DND-41 (cell line): ENCODE results near the gene RNASE8.

ENCODE experiments used
- ATAC-seq: fragments of 200-7000 bp; cut with Tn5 transposase; 3 replicates; pipeline ENCODE4 v1.9.1; 2021; ENCODE audit warnings: low read depth; ENCODE audit not compliant: insufficient read depth
- DNase-seq: peaks from one replicate; pipeline ENCODE4 v3.0.0-alpha.2; 2020
- H2AFZ ChIP-seq: 2 replicates; pipeline ENCODE4 v1.6.0; 2012; ENCODE audit warnings: low read depth, low read length
- H3K27ac ChIP-seq: 2 replicates; pipeline ENCODE4 v1.5.1; 2012; ENCODE audit warnings: low read length, inconsistent platforms
- H3K27me3 ChIP-seq: fragments of 200-600 bp; sonication (generic); 2 replicates; pipeline ENCODE4 v1.6.0; 2012; ENCODE audit warnings: low read length, mild to moderate bottlenecking, inconsistent platforms; ENCODE audit not compliant: insufficient read depth, poor library complexity
- H3K36me3 ChIP-seq: 2 replicates; pipeline ENCODE4 v1.5.1; 2012; ENCODE audit warnings: low read length, inconsistent platforms; ENCODE audit not compliant: insufficient read depth
- H3K4me1 ChIP-seq: 2 replicates; pipeline ENCODE4 v1.5.1; 2012; ENCODE audit warnings: mild to moderate bottlenecking, low read length; ENCODE audit not compliant: insufficient read depth
- H3K4me2 ChIP-seq: 2 replicates; pipeline ENCODE4 v1.6.0; 2012; ENCODE audit warnings: mild to moderate bottlenecking, moderate library complexity, low read length, inconsistent platforms; ENCODE audit not compliant: insufficient read depth
- H3K4me3 ChIP-seq, 2 experiments: fragments of 200-600 bp in 1 of 2; shearing (Covaris generic) in 1 of 2; 2 replicates each; pipeline ENCODE4 v1.5.1; 2012 to 2016; ENCODE audit warnings: inconsistent platforms in 2 of 2, low read length in 2 of 2, mild to moderate bottlenecking in 2 of 2, low read depth in 1 of 2, moderate library complexity in 1 of 2
- H3K79me2 ChIP-seq: 2 replicates; pipeline ENCODE4 v1.6.0; 2012; ENCODE audit warnings: low read length, inconsistent platforms; ENCODE audit not compliant: insufficient read depth
- H3K9ac ChIP-seq: 2 replicates; pipeline ENCODE4 v1.6.0; 2012; ENCODE audit warnings: low read depth, mild to moderate bottlenecking, inconsistent platforms, low read length, moderate library complexity
- H3K9me3 ChIP-seq: 2 replicates; pipeline ENCODE4 v1.5.1; 2012; ENCODE audit warnings: low read length, moderate library complexity, mild to moderate bottlenecking, inconsistent platforms; ENCODE audit not compliant: insufficient read depth, severe bottlenecking
- H4K20me1 ChIP-seq: 2 replicates; pipeline ENCODE4 v1.6.0; 2012; ENCODE audit warnings: low read length; ENCODE audit not compliant: insufficient read depth
- CTCF ChIP-seq: IDR thresholded peaks from 2 replicates; pipeline ENCODE4 v1.5.1; 2012; ENCODE audit warnings: borderline replicate concordance, low read length, moderate library complexity, mild to moderate bottlenecking; ENCODE audit not compliant: poor library complexity, severe bottlenecking; ENCODE audit errors: extremely low read depth
- EZH2 ChIP-seq: IDR thresholded peaks from 3 replicates; pipeline ENCODE4 v1.6.1; 2012; ENCODE audit warnings: borderline replicate concordance, low read depth, mild to moderate bottlenecking, moderate library complexity, low read length, inconsistent platforms; ENCODE audit not compliant: severe bottlenecking

The RNASE8 gene

GRCh38 chr14:21033133-21033698, 24.4 kb upstream of the RNASE8 start:
- H3K27me3 ChIP-seq: peaks cover 30% of the 10 kb centered on the region
- TF ChIP-seq CTCF (no peak), EZH2 (no peak)
- H3K9me3 ChIP-seq: no peaks in the 10 kb centered on the region
- H3K79me2 ChIP-seq: no peaks in the 10 kb centered on the region
- H3K9ac ChIP-seq: no peak overlapping the region
- no peak overlapping the region for H3K4me2 ChIP-seq
- H3K27ac ChIP-seq: no peak overlapping the region
- no peaks in the 10 kb centered on the region for H3K4me1 ChIP-seq
- no peaks in the 10 kb centered on the region for H4K20me1 ChIP-seq
- ATAC-seq: no peak
- no peaks in the 10 kb centered on the region for H3K36me3 ChIP-seq
- no peak for DNase-seq
- no peak overlapping the region for H2AFZ ChIP-seq
- no peak overlapping the region for H3K4me3 ChIP-seq

DNA sequence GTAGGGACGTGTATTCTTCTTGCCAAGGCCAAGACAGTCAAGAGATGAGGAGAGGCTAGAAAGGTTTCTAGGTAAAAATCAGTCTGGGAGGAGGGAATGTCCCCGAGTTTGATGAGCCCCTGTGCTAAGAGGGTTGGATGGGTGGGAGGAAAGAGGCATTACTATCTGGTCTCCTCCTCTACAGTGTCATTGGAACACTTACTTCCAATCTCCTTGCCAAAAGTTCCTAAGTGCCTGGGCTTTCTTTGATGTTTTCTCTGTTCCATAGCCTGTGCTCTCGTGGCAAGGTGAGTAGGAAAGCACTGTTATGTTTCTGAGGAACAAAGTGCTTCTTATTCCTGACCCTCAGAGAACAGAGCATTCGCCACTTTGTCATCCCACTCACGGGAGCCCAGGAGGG, 22.9 kb upstream of the RNASE8 start, which contains the start of gene RNASE13:
Gene RNASE13, minus strand, starts transcription at position 101 of the 400 bp plus-strand sequence. CDS start 519 bp downstream, outside the sequence.
- H3K9me3 ChIP-seq: no peaks in the 10 kb centered on the region
- H3K27me3 ChIP-seq: peaks cover 30% of the 10 kb centered on the region
- H3K9ac ChIP-seq: no peak within 1 kb of the TSS
- no peak for TF ChIP-seq CTCF
- no peak for TF ChIP-seq EZH2
- H3K4me1 ChIP-seq: no peaks in the 10 kb centered on the region
- H3K36me3 ChIP-seq: no peaks in the 10 kb centered on the region
- H2AFZ ChIP-seq: no peak within 1 kb of the TSS
- no peak for DNase-seq
- ATAC-seq: no peak
- H3K4me2 ChIP-seq: no peak within 1 kb of the TSS
- H3K79me2 ChIP-seq: no peaks in the 10 kb centered on the region
- no peak within 1 kb of the TSS for H3K27ac ChIP-seq
- no peak within 1 kb of the TSS for H3K4me3 ChIP-seq
- no peaks in the 10 kb centered on the region for H4K20me1 ChIP-seq

DNA sequence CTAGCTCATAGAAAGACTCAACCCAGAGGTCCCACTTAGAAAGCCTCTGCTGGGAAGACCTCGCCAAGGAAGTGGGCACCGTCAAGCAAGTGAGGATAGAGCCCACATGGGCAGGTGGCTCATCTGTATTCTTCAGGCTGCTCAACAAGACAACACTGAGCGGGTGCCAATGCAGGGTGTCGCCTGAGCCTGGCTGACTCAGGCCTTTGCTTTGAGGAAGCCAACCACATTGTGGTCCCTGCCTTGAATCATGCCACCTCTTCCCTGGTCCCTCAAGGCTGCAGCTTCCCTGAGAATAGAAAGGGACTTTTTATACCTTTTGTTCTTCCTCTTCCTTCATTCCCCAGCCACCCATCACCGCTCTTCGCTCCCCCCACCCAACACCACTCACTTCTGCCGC, 20.9 kb upstream of the RNASE8 start:
- H2AFZ ChIP-seq: no peak overlapping the region
- H3K4me1 ChIP-seq: no peaks in the 10 kb centered on the region
- DNase-seq: no peak
- no peak overlapping the region for H3K27ac ChIP-seq
- TF ChIP-seq CTCF: no peak
- TF ChIP-seq EZH2: no peak
- no peak for ATAC-seq
- H3K4me3 ChIP-seq: no peak overlapping the region
- peaks cover 16% of the 10 kb centered on the region for H3K27me3 ChIP-seq
- no peaks in the 10 kb centered on the region for H3K36me3 ChIP-seq
- H3K4me2 ChIP-seq: no peak overlapping the region
- H3K79me2 ChIP-seq: no peaks in the 10 kb centered on the region
- H3K9ac ChIP-seq: no peak overlapping the region
- no peaks in the 10 kb centered on the region for H3K9me3 ChIP-seq
- H4K20me1 ChIP-seq: no peaks in the 10 kb centered on the region
